H54 (cell line): ENCODE data around the gene PALS1.

Experiments
- DNase-seq: peaks from one replicate; pipeline ENCODE4 v3.0.0; 2011; ENCODE audit warnings: low spot score, mixed read lengths; ENCODE audit not compliant: insufficient read length
- FAIRE-seq: peaks from 3 replicates; lab custom pipeline; 2011; peaks lifted over from hg19 to GRCh38; lab: Jason Lieb, UNC
- POLR2A ChIP-seq: IDR thresholded peaks from 2 replicates; pipeline ENCODE4 v1.6.1; 2011; ENCODE audit warnings: low read depth, mild to moderate bottlenecking, low read length

The PALS1 gene

GRCh38 chr14:67240168-67240932 is 885 bp upstream of the PALS1 start:
- no peak for TF ChIP-seq POLR2A
- FAIRE-seq (peak; percentile 62), DNase-seq (peak; percentile 16)

GRCh38 chr14:67240978-67241410 is 241 bp upstream of the PALS1 start:
- peak; percentile 69 for DNase-seq
- no peak for TF ChIP-seq POLR2A
- FAIRE-seq, result peak; percentile 50

- FAIRE-seq, result no peak
- TF ChIP-seq POLR2A, result no peak
- no peak for DNase-seq
These were observed 859 bp downstream of the PALS1 start for GRCh38 chr14:67242168-67242420.

GRCh38 chr14:67245104-67245503 is 3.9 kb downstream of the PALS1 start:
- DNase-seq, result no peak
- no peak for FAIRE-seq
- no peak for TF ChIP-seq POLR2A

- no peak for TF ChIP-seq POLR2A
- DNase-seq (no peak), FAIRE-seq (no peak)
These were observed 10.5 kb downstream of the PALS1 start for GRCh38 chr14:67251573-67252226.

GRCh38 chr14:67253076-67253635 is 11.9 kb downstream of the PALS1 start:
- no peak for TF ChIP-seq POLR2A
- DNase-seq (no peak), FAIRE-seq (no peak)

GRCh38 chr14:67257906-67258305 is 16.7 kb downstream of the PALS1 start:
- DNase-seq (no peak), FAIRE-seq (no peak)
- no peak for TF ChIP-seq POLR2A

GRCh38 chr14:67260965-67261364 is 19.7 kb downstream of the PALS1 start:
- DNase-seq, result no peak
- no peak for TF ChIP-seq POLR2A
- FAIRE-seq, result no peak

- DNase-seq (no peak), FAIRE-seq (peak; percentile 75)
- no peak for TF ChIP-seq POLR2A
These were observed 22.4 kb downstream of the PALS1 start for GRCh38 chr14:67263499-67264149.

- DNase-seq (no peak), FAIRE-seq (peak; percentile 53)
- TF ChIP-seq POLR2A, result no peak
These were observed 23.9 kb downstream of the PALS1 start for GRCh38 chr14:67265131-67265530.

GRCh38 chr14:67267576-67268328 is 26.5 kb downstream of the PALS1 start:
- TF ChIP-seq POLR2A, result no peak
- DNase-seq (no peak), FAIRE-seq (no peak)

- no peak for FAIRE-seq
- TF ChIP-seq POLR2A, result no peak
These were observed 27.4 kb downstream of the PALS1 start for GRCh38 chr14:67268426-67269150.

GRCh38 chr14:67269298-67270060 is 28.2 kb downstream of the PALS1 start:
- DNase-seq, result no peak
- FAIRE-seq, result no peak
- TF ChIP-seq POLR2A, result no peak

More at GRCh38 chr14:67268426-67269150, 27.4 kb downstream of the PALS1 start:
- DNase-seq, result no peak
